Measurements from ENCODE around the gene CEP72. TPM values are rescaled to one million over a fixed set of nuclear protein-coding genes. Genes with fewer than 3 reads are reported as not detected.

Gene CEP72
- total RNA-seq, 1 donor from 2014 or later = 7.0 TPM

- Histone ChIP-seq H3K4me2 (ENCODE audit: low read length) (no peak overlapping the region), H3K9ac (ENCODE audit: low read length) (no peak overlapping the region), H4K20me1 (ENCODE audit: insufficient read depth, low read length) (no peaks in the 10 kb centered on the region), H3K9me3 (ENCODE audit: insufficient read depth, low read depth, low read length) (no peaks in the 10 kb centered on the region), H3K27ac (ENCODE audit: low read depth, low read length) (no peak overlapping the region), H2AFZ (ENCODE audit: low read depth, low read length) (no peak overlapping the region), H3K27me3 (ENCODE audit: insufficient read depth, low read length) (peaks cover 37% of the 10 kb centered on the region), H3K4me1 (ENCODE audit: insufficient read depth, low read length) (no peaks in the 10 kb centered on the region), H3K79me2 (ENCODE audit: insufficient read depth, low read length) (no peaks in the 10 kb centered on the region), H3K36me3 (ENCODE audit: insufficient read depth, low read length) (no peaks in the 10 kb centered on the region), H3K4me3 (ENCODE audit: insufficient read depth, low read depth, low read length) (no peak overlapping the region)
- DNase-seq (ENCODE audit: low read depth) (no peak), FAIRE-seq (no peak)
- no peaks in the 10 kb centered on the region for H3K4me1 Mint-ChIP-seq (ENCODE audit: low read depth, unreplicated experiment)
- H3K36me3 Mint-ChIP-seq (ENCODE audit: low read depth, unreplicated experiment) = peaks cover 6% of the 10 kb centered on the region
- no peak overlapping the region for H3K27ac Mint-ChIP-seq (ENCODE audit: unreplicated experiment)
- H3K27me3 Mint-ChIP-seq (ENCODE audit: low read depth, unreplicated experiment) = peaks cover 80% of the 10 kb centered on the region
- H3K9me3 Mint-ChIP-seq (ENCODE audit: unreplicated experiment) = peaks cover 18% of the 10 kb centered on the region
- no peak for TF ChIP-seq EZH2 (IDR thresholded peaks at IDR 0.05; ENCODE audit: insufficient read depth, low read length)
- no peak for TF ChIP-seq CTCF (IDR thresholded peaks at IDR 0.05; ENCODE audit: insufficient read depth, low read depth, low read length)
- H3K4me3 Mint-ChIP-seq (ENCODE audit: unreplicated experiment) = no peak overlapping the region
Observed at GRCh38 chr5:593511-593910, 18.6 kb upstream of the CEP72 start.

GRCh38 chr5:594226-594860 is 17.8 kb upstream of the CEP72 start:
- Histone ChIP-seq H3K9me3 (ENCODE audit: insufficient read depth, low read depth, low read length) (no peaks in the 10 kb centered on the region), H3K27me3 (ENCODE audit: insufficient read depth, low read length) (peaks cover 45% of the 10 kb centered on the region), H2AFZ (ENCODE audit: low read depth, low read length) (no peak overlapping the region), H3K79me2 (ENCODE audit: insufficient read depth, low read length) (no peaks in the 10 kb centered on the region), H3K27ac (ENCODE audit: low read depth, low read length) (no peak overlapping the region), H3K4me1 (ENCODE audit: insufficient read depth, low read length) (no peaks in the 10 kb centered on the region), H3K4me2 (ENCODE audit: low read length) (no peak overlapping the region), H3K9ac (ENCODE audit: low read length) (no peak overlapping the region), H3K36me3 (ENCODE audit: insufficient read depth, low read length) (no peaks in the 10 kb centered on the region), H3K4me3 (ENCODE audit: insufficient read depth, low read depth, low read length) (no peak overlapping the region), H4K20me1 (ENCODE audit: insufficient read depth, low read length) (no peaks in the 10 kb centered on the region)
- Mint-ChIP-seq H3K36me3 (ENCODE audit: low read depth, unreplicated experiment) (peaks cover 6% of the 10 kb centered on the region), H3K4me1 (ENCODE audit: low read depth, unreplicated experiment) (no peaks in the 10 kb centered on the region), H3K9me3 (ENCODE audit: unreplicated experiment) (peaks cover 15% of the 10 kb centered on the region), H3K27me3 (ENCODE audit: low read depth, unreplicated experiment) (peaks cover 80% of the 10 kb centered on the region), H3K4me3 (ENCODE audit: unreplicated experiment) (no peak overlapping the region), H3K27ac (ENCODE audit: unreplicated experiment) (no peak overlapping the region)
- FAIRE-seq (no peak), DNase-seq (ENCODE audit: low read depth) (no peak)
- TF ChIP-seq CTCF (IDR thresholded peaks at IDR 0.05; ENCODE audit: insufficient read depth, low read depth, low read length) (no peak), EZH2 (IDR thresholded peaks at IDR 0.05; ENCODE audit: insufficient read depth, low read length) (no peak)

GRCh38 chr5:595285-595875 is 16.8 kb upstream of the CEP72 start:
- H3K36me3 Mint-ChIP-seq (ENCODE audit: low read depth, unreplicated experiment) = peaks cover 4% of the 10 kb centered on the region
- DNase-seq (ENCODE audit: low read depth) (no peak), FAIRE-seq (no peak)

More at GRCh38 chr5:595285-595875, 16.8 kb upstream of the CEP72 start:
- Histone ChIP-seq H3K4me1 (ENCODE audit: insufficient read depth, low read length) (no peaks in the 10 kb centered on the region), H3K9me3 (ENCODE audit: insufficient read depth, low read depth, low read length) (no peaks in the 10 kb centered on the region), H3K4me2 (ENCODE audit: low read length) (no peak overlapping the region), H4K20me1 (ENCODE audit: insufficient read depth, low read length) (no peaks in the 10 kb centered on the region), H3K27ac (ENCODE audit: low read depth, low read length) (no peak overlapping the region), H3K79me2 (ENCODE audit: insufficient read depth, low read length) (no peaks in the 10 kb centered on the region), H3K36me3 (ENCODE audit: insufficient read depth, low read length) (no peaks in the 10 kb centered on the region), H3K4me3 (ENCODE audit: insufficient read depth, low read depth, low read length) (no peak overlapping the region), H3K9ac (ENCODE audit: low read length) (no peak overlapping the region), H3K27me3 (ENCODE audit: insufficient read depth, low read length) (peaks cover 48% of the 10 kb centered on the region), H2AFZ (ENCODE audit: low read depth, low read length) (no peak overlapping the region)
- H3K27me3 Mint-ChIP-seq (ENCODE audit: low read depth, unreplicated experiment) = peaks cover 83% of the 10 kb centered on the region
- no peak for TF ChIP-seq CTCF (IDR thresholded peaks at IDR 0.05; ENCODE audit: insufficient read depth, low read depth, low read length)
- no peak for TF ChIP-seq EZH2 (IDR thresholded peaks at IDR 0.05; ENCODE audit: insufficient read depth, low read length)
- no peaks in the 10 kb centered on the region for H3K4me1 Mint-ChIP-seq (ENCODE audit: low read depth, unreplicated experiment)
- H3K27ac Mint-ChIP-seq (ENCODE audit: unreplicated experiment) = no peak overlapping the region
- no peak overlapping the region for H3K4me3 Mint-ChIP-seq (ENCODE audit: unreplicated experiment)
- H3K9me3 Mint-ChIP-seq (ENCODE audit: unreplicated experiment) = peaks cover 12% of the 10 kb centered on the region

Measured in astrocyte (in vitro differentiated cells and primary cell).